WTC11 (cell line): ENCODE data around the gene L1CAM. TPM values are rescaled to one million over a fixed set of nuclear protein-coding genes. Genes with fewer than 3 reads are reported as not detected.

Experiments used
- ATAC-seq: fragments of 200-7000 bp; cut with Tn5 transposase; 2 replicates; pipeline ENCODE4 v1.10.0; 2021; ENCODE audit warnings: mild to moderate bottlenecking, moderate library complexity
- CTCF ChIA-PET: fragments of 300-600 bp; sonication (Branson Sonifier 250); formaldehyde crosslinking; loops from one replicate; lab custom pipeline; 2021; ENCODE audit warnings: antibody characterized with exemption; lab: Charles Lee
- POLR2A ChIA-PET: fragments of 350-600 bp; sonication (Branson Sonifier 250); formaldehyde crosslinking; loops from one replicate; lab custom pipeline; 2021; ENCODE audit warnings: antibody characterized with exemption; lab: Charles Lee
- DNase-seq: peaks from one replicate; pipeline ENCODE4 v3.0.0; 2021; ENCODE audit warnings: low spot score
- H3K27ac Mint-ChIP-seq: 2 replicates; pipeline ENCODE4 v1.8.0; 2021; ENCODE audit warnings: mixed read lengths
- H3K27me3 Mint-ChIP-seq: 2 replicates; pipeline ENCODE4 v1.8.0; 2021; ENCODE audit warnings: low read depth, mild to moderate bottlenecking, moderate library complexity, mixed read lengths
- H3K36me3 Mint-ChIP-seq: 2 replicates; pipeline ENCODE4 v1.8.0; 2021; ENCODE audit warnings: mixed read lengths
- H3K4me1 Mint-ChIP-seq: 2 replicates; pipeline ENCODE4 v1.8.0; 2022; ENCODE audit warnings: mixed read lengths
- H3K4me3 Mint-ChIP-seq: 2 replicates; pipeline ENCODE4 v1.8.0; 2021; ENCODE audit warnings: mild to moderate bottlenecking, moderate library complexity, mixed read lengths
- H3K9me3 Mint-ChIP-seq: 2 replicates; pipeline ENCODE4 v1.8.0; 2021; ENCODE audit warnings: mixed read lengths
- ATF2 ChIP-seq: sonication (generic); formaldehyde crosslinking; IDR thresholded peaks from 2 replicates; pipeline ENCODE4 v1.8.1; 2022; ENCODE audit warnings: low read depth, missing genetic modification reagents, borderline replicate concordance
- ATF3 ChIP-seq: sonication (generic); formaldehyde crosslinking; conservative IDR thresholded peaks from 2 replicates; pipeline ENCODE4 v1.8.1; 2022; ENCODE audit warnings: mild to moderate bottlenecking, missing genetic modification reagents
- CREB1 ChIP-seq: sonication (generic); formaldehyde crosslinking; IDR thresholded peaks from 2 replicates; pipeline ENCODE4 v1.8.0; 2023; ENCODE audit warnings: mild to moderate bottlenecking, missing genetic modification reagents
- E2F4 ChIP-seq: sonication (generic); formaldehyde crosslinking; IDR thresholded peaks from 2 replicates; pipeline ENCODE4 v1.8.1; 2022; ENCODE audit warnings: low read depth, mild to moderate bottlenecking, moderate library complexity, missing genetic modification reagents, borderline replicate concordance
- EMX1 ChIP-seq: fragments of 250-450 bp; sonication (Bioruptor Pico); IDR thresholded peaks from 2 replicates; pipeline ENCODE4 v1.8.0; 2021; ENCODE audit warnings: mild to moderate bottlenecking
- FOXJ3 ChIP-seq: sonication (generic); formaldehyde crosslinking; IDR thresholded peaks from 2 replicates; pipeline ENCODE4 v1.9.0; 2021; ENCODE audit warnings: missing genetic modification reagents, mild to moderate bottlenecking, borderline replicate concordance
- KAT7 ChIP-seq: sonication (generic); formaldehyde crosslinking; IDR thresholded peaks from 2 replicates; pipeline ENCODE4 v1.8.1; 2023; ENCODE audit warnings: missing genetic modification reagents, mild to moderate bottlenecking, borderline replicate concordance
- MXD4 ChIP-seq: fragments of 250-450 bp; sonication (Bioruptor Pico); IDR thresholded peaks from 2 replicates; pipeline ENCODE4 v1.8.0; 2021; ENCODE audit warnings: mild to moderate bottlenecking, moderate library complexity, borderline replicate concordance
- MYBL2 ChIP-seq: sonication (generic); formaldehyde crosslinking; IDR thresholded peaks from 2 replicates; pipeline ENCODE4 v1.8.1; 2023; ENCODE audit warnings: mild to moderate bottlenecking, moderate library complexity, missing genetic modification reagents
- NR2C2 ChIP-seq: sonication (generic); formaldehyde crosslinking; IDR thresholded peaks from 2 replicates; pipeline ENCODE4 v1.8.0; 2022; ENCODE audit warnings: mild to moderate bottlenecking, missing genetic modification reagents
- NR3C1 ChIP-seq: sonication (generic); formaldehyde crosslinking; conservative IDR thresholded peaks from 2 replicates; pipeline ENCODE4 v1.8.1; 2023; ENCODE audit warnings: low read depth, mild to moderate bottlenecking, missing genetic modification reagents
- RELA ChIP-seq: sonication (generic); formaldehyde crosslinking; IDR thresholded peaks from 2 replicates; pipeline ENCODE4 v1.8.1; 2022; ENCODE audit warnings: missing genetic modification reagents, mild to moderate bottlenecking, borderline replicate concordance
- STAT6 ChIP-seq: sonication (generic); formaldehyde crosslinking; conservative IDR thresholded peaks from 2 replicates; pipeline ENCODE4 v1.8.1; 2023; ENCODE audit warnings: mild to moderate bottlenecking, low read depth, missing genetic modification reagents, moderate library complexity
- USF1 ChIP-seq: sonication (generic); formaldehyde crosslinking; IDR thresholded peaks from 2 replicates; pipeline ENCODE4 v1.8.0; 2022; ENCODE audit warnings: mild to moderate bottlenecking, missing genetic modification reagents
- ZBTB21 ChIP-seq: sonication (generic); formaldehyde crosslinking; IDR thresholded peaks from 2 replicates; pipeline ENCODE4 v1.8.1; 2023; ENCODE audit warnings: mild to moderate bottlenecking, missing genetic modification reagents, borderline replicate concordance
- ZNF121 ChIP-seq: sonication (generic); formaldehyde crosslinking; IDR thresholded peaks from 2 replicates; pipeline ENCODE4 v1.8.0; 2023; ENCODE audit warnings: missing genetic modification reagents
- ZNF232 ChIP-seq: sonication (generic); formaldehyde crosslinking; IDR thresholded peaks from 2 replicates; pipeline ENCODE4 v1.8.0; 2022; ENCODE audit warnings: mild to moderate bottlenecking, missing genetic modification reagents
- ZNF263 ChIP-seq: sonication (generic); formaldehyde crosslinking; IDR thresholded peaks from 2 replicates; pipeline ENCODE4 v1.8.1; 2022; ENCODE audit warnings: low read depth, mild to moderate bottlenecking, moderate library complexity, missing genetic modification reagents
- ZNF317 ChIP-seq: sonication (generic); formaldehyde crosslinking; IDR thresholded peaks from 2 replicates; pipeline ENCODE4 v1.8.1; 2023; ENCODE audit warnings: low read depth, mild to moderate bottlenecking, moderate library complexity, missing genetic modification reagents, borderline replicate concordance
- ZNF425 ChIP-seq: fragments of 250-450 bp; sonication (Bioruptor Pico); conservative IDR thresholded peaks from 2 replicates; pipeline ENCODE4 v1.9.0; 2021; ENCODE audit warnings: mild to moderate bottlenecking
- ZSCAN18 ChIP-seq: fragments of 250-450 bp; sonication (Bioruptor Pico); IDR thresholded peaks from 2 replicates; pipeline ENCODE4 v2.1.2; 2022; ENCODE audit warnings: mild to moderate bottlenecking, moderate library complexity
- total RNA-seq: library from RNA; stranded (reverse); gene quantifications from 3 replicates; pipeline ENCODE4 v1.2.3, GENCODE V29; 2021

L1CAM gene
- total RNA-seq, 1 experiment from 2014 or later = 40.2 TPM

GRCh38 chrX:153931151-153931550 is 45.2 kb upstream of the L1CAM start (continued):
- TF ChIP-seq USF1 (no peak), ATF2 (CRISPR knock-in tag) (no peak), RELA (no peak), EMX1 (CRISPR knock-in tag) (no peak), ATF3 (no peak)
- TF ChIP-seq, all 79 proteins: peak for 0

- Mint-ChIP-seq H3K4me1 (peaks cover 15% of the 10 kb centered on the region), H3K36me3 (peaks cover 6% of the 10 kb centered on the region), H3K4me3 (no peak overlapping the region), H3K9me3 (no peaks in the 10 kb centered on the region), H3K27ac (no peak overlapping the region), H3K27me3 (no peaks in the 10 kb centered on the region)
- ChIA-PET CTCF (interaction anchor here (6.9 kb wide), 1 partner anchor 17 kb away, joined by 116 read pairs; the partner anchor contains the start of gene RENBP), POLR2A (no interaction called here)
- DNase-seq = no peak
- no peak for TF ChIP-seq MYBL2 (CRISPR knock-in tag)
- TF ChIP-seq ZNF263 (CRISPR knock-in tag) = no peak
- no peak for TF ChIP-seq ZNF232
- no peak for ATAC-seq
Observed at GRCh38 chrX:153930011-153930910, 44.3 kb upstream of the L1CAM start.

GRCh38 chrX:153929576-153929975 is 43.6 kb upstream of the L1CAM start:
- ATAC-seq (no peak), DNase-seq (no peak)
- Mint-ChIP-seq H3K4me1 (peaks cover 21% of the 10 kb centered on the region), H3K27me3 (no peaks in the 10 kb centered on the region), H3K27ac (no peak overlapping the region), H3K4me3 (no peak overlapping the region), H3K36me3 (peaks cover 6% of the 10 kb centered on the region), H3K9me3 (no peaks in the 10 kb centered on the region)
- no peak for TF ChIP-seq STAT6 (CRISPR knock-in tag)
- no peak for TF ChIP-seq ZNF425
- TF ChIP-seq KAT7 (CRISPR knock-in tag) = no peak
- no peak for TF ChIP-seq ZNF121 (CRISPR knock-in tag)
- TF ChIP-seq NR2C2 (CRISPR knock-in tag) = no peak
- no peak for TF ChIP-seq ZBTB21 (CRISPR knock-in tag)
- no peak for TF ChIP-seq E2F4 (CRISPR knock-in tag)
- no peak for TF ChIP-seq MXD4
- TF ChIP-seq NR3C1 = no peak
- TF ChIP-seq ZSCAN18 (CRISPR knock-in tag) = no peak
- TF ChIP-seq ZNF317 (CRISPR knock-in tag) = no peak
- TF ChIP-seq CREB1 (CRISPR knock-in tag) = no peak
- TF ChIP-seq FOXJ3 (CRISPR knock-in tag) = no peak
- POLR2A ChIA-PET = no interaction called here
- CTCF ChIA-PET = interaction anchor here (6.9 kb wide), 1 partner anchor 18 kb away, joined by 116 read pairs; the partner anchor contains the start of gene RENBP
